HEK293 (cell line): Measurements from ENCODE around the gene TBC1D14.

Source experiments
- CTCF ChIA-PET: fragments of 350-600 bp; formaldehyde crosslinking; extraction: SDS; loops from one replicate; lab custom pipeline; 2021; ENCODE audit warnings: antibody characterized with exemption; lab: Yijun Ruan, JAX
- POLR2A ChIA-PET: fragments of 300-600 bp; formaldehyde crosslinking; extraction: SDS; loops from one replicate; lab custom pipeline; 2020; ENCODE audit warnings: antibody characterized with exemption, inconsistent platforms; lab: Yijun Ruan, JAX
- H3K27ac ChIP-seq: fragments of 200-500 bp; sonication (Bioruptor generic); 2 replicates; pipeline ENCODE4 v1.5.1; 2014; ENCODE audit warnings: low read depth, low read length, control low read depth, inconsistent platforms; ENCODE audit errors: extremely low read depth
- H3K36me3 ChIP-seq, 2 experiments: fragments of 200-500 bp in 1 of 2; sonication (Bioruptor generic) in 1 of 2; 1 replicate in 1 of 2; 2 replicates in 1 of 2; pipeline ENCODE4 v1.5.1; 2014 to 2017; ENCODE audit warnings: inconsistent platforms in 2 of 2, low read length in 2 of 2; ENCODE audit not compliant: control insufficient read depth in 2 of 2, insufficient read depth in 1 of 2
- H3K4me1 ChIP-seq: fragments of 200-500 bp; sonication (Bioruptor generic); 2 replicates; pipeline ENCODE4 v1.5.1; 2014; ENCODE audit warnings: mild to moderate bottlenecking, low read length, inconsistent platforms; ENCODE audit not compliant: control insufficient read depth, insufficient read depth
- H3K4me3 ChIP-seq: 2 replicates; pipeline ENCODE4 v1.5.1; 2011; ENCODE audit warnings: low read depth, mild to moderate bottlenecking, control low read depth, low read length, moderate library complexity
- H3K9me3 ChIP-seq: fragments of 200-500 bp; sonication (Bioruptor generic); 2 replicates; pipeline ENCODE4 v1.5.1; 2014; ENCODE audit warnings: low read depth, low read length, inconsistent platforms; ENCODE audit not compliant: control insufficient read depth, insufficient read depth
- BCL6B ChIP-seq: fragments of 450-650 bp; formaldehyde crosslinking; IDR thresholded peaks from 2 replicates; pipeline ENCODE4 v1.5.1; 2017; ENCODE audit warnings: missing biosample characterization, missing genetic modification characterization
- HOXA7 ChIP-seq: sonication (generic); formaldehyde crosslinking; IDR thresholded peaks from 2 replicates; pipeline ENCODE4 v1.8.1; 2022; ENCODE audit warnings: missing genetic modification reagents, borderline replicate concordance
- IKZF3 ChIP-seq: fragments of 450-650 bp; IDR thresholded peaks from 2 replicates; pipeline ENCODE4 v1.5.0; 2018; ENCODE audit warnings: missing biosample characterization, mild to moderate bottlenecking, missing genetic modification characterization, moderate library complexity
- MEIS1 ChIP-seq: sonication (generic); formaldehyde crosslinking; IDR thresholded peaks from 2 replicates; pipeline ENCODE4 v1.8.1; 2022; ENCODE audit warnings: missing genetic modification reagents, mild to moderate bottlenecking, borderline replicate concordance
- REPIN1 ChIP-seq: fragments of 450-650 bp; formaldehyde crosslinking; IDR thresholded peaks from 2 replicates; pipeline ENCODE4 v1.5.1; 2017; ENCODE audit warnings: missing biosample characterization, missing genetic modification characterization, low read depth
- SCRT1 ChIP-seq: fragments of 450-650 bp; formaldehyde crosslinking; IDR thresholded peaks from 2 replicates; pipeline ENCODE4 v1.5.1; 2016; ENCODE audit warnings: missing biosample characterization, missing genetic modification characterization, borderline replicate concordance
- SETDB1 ChIP-seq: IDR thresholded peaks from one replicate; pipeline ENCODE4 v1.6.1; 2017; ENCODE audit warnings: mild to moderate bottlenecking, low read length, moderate library complexity, mixed read lengths; ENCODE audit not compliant: insufficient read length
- ZBTB1 ChIP-seq: fragments of 450-650 bp; formaldehyde crosslinking; IDR thresholded peaks from 2 replicates; pipeline ENCODE4 v1.5.1; 2016; ENCODE audit warnings: missing biosample characterization, missing genetic modification characterization
- ZBTB20 ChIP-seq: fragments of 450-650 bp; formaldehyde crosslinking; IDR thresholded peaks from 2 replicates; pipeline ENCODE4 v1.5.1; 2016; ENCODE audit warnings: missing biosample characterization, missing genetic modification characterization
- ZBTB48 ChIP-seq: fragments of 450-650 bp; formaldehyde crosslinking; IDR thresholded peaks from 2 replicates; pipeline ENCODE4 v1.5.1; 2016; ENCODE audit warnings: missing biosample characterization, missing genetic modification characterization
- ZBTB8A ChIP-seq: fragments of 450-650 bp; formaldehyde crosslinking; IDR thresholded peaks from 2 replicates; pipeline ENCODE4 v1.5.1; 2016; ENCODE audit warnings: missing biosample characterization, missing genetic modification characterization
- ZFP41 ChIP-seq: fragments of 450-650 bp; formaldehyde crosslinking; IDR thresholded peaks from 2 replicates; pipeline ENCODE4 v1.5.1; 2016; ENCODE audit warnings: missing biosample characterization, missing genetic modification characterization, borderline replicate concordance
- ZNF214 ChIP-seq: fragments of 450-650 bp; formaldehyde crosslinking; IDR thresholded peaks from 2 replicates; pipeline ENCODE4 v1.5.1; 2017; ENCODE audit warnings: missing biosample characterization, mild to moderate bottlenecking, missing genetic modification characterization, borderline replicate concordance
- ZNF223 ChIP-seq: fragments of 450-650 bp; formaldehyde crosslinking; IDR thresholded peaks from 2 replicates; pipeline ENCODE4 v1.5.1; 2016; ENCODE audit warnings: missing biosample characterization, missing genetic modification characterization
- ZNF449 ChIP-seq: fragments of 450-650 bp; formaldehyde crosslinking; IDR thresholded peaks from 2 replicates; pipeline ENCODE4 v1.5.1; 2017; ENCODE audit warnings: missing biosample characterization, mild to moderate bottlenecking, missing genetic modification characterization, moderate library complexity
- ZNF514 ChIP-seq: fragments of 450-650 bp; formaldehyde crosslinking; IDR thresholded peaks from 2 replicates; pipeline ENCODE4 v1.5.1; 2016; ENCODE audit warnings: missing biosample characterization, missing genetic modification characterization
- ZNF518A ChIP-seq: fragments of 450-650 bp; formaldehyde crosslinking; conservative IDR thresholded peaks from 2 replicates; pipeline ENCODE4 v1.5.1; 2016; ENCODE audit warnings: low read depth, missing biosample characterization, missing genetic modification characterization
- ZNF549 ChIP-seq: fragments of 450-650 bp; IDR thresholded peaks from 2 replicates; pipeline ENCODE4 v1.5.1; 2018; ENCODE audit warnings: missing biosample characterization, missing genetic modification characterization, mild to moderate bottlenecking, inconsistent platforms, moderate library complexity
- ZNF596 ChIP-seq: fragments of 450-650 bp; IDR thresholded peaks from 2 replicates; pipeline ENCODE4 v1.5.0; 2018; ENCODE audit warnings: missing biosample characterization, mild to moderate bottlenecking, missing genetic modification characterization, moderate library complexity
- ZNF645 ChIP-seq: fragments of 450-650 bp; formaldehyde crosslinking; IDR thresholded peaks from 2 replicates; pipeline ENCODE4; 2016; ENCODE audit warnings: missing biosample characterization, missing genetic modification characterization
- ZNF660 ChIP-seq: fragments of 450-650 bp; IDR thresholded peaks from 2 replicates; pipeline ENCODE4 v1.5.1; 2018; ENCODE audit warnings: missing biosample characterization, mild to moderate bottlenecking, missing genetic modification characterization
- ZNF76 ChIP-seq: fragments of 450-650 bp; formaldehyde crosslinking; IDR thresholded peaks from 2 replicates; pipeline ENCODE4; 2016; ENCODE audit warnings: low read depth, missing biosample characterization, missing genetic modification characterization, borderline replicate concordance
- ZNF768 ChIP-seq: fragments of 450-650 bp; formaldehyde crosslinking; IDR thresholded peaks from 2 replicates; pipeline ENCODE4 v1.5.1; 2018; ENCODE audit warnings: missing biosample characterization, mild to moderate bottlenecking, missing genetic modification characterization
- ZSCAN23 ChIP-seq: fragments of 450-650 bp; formaldehyde crosslinking; IDR thresholded peaks from 2 replicates; pipeline ENCODE4 v1.5.1; 2016; ENCODE audit warnings: missing biosample characterization, missing genetic modification characterization
- ZXDB ChIP-seq: fragments of 450-650 bp; formaldehyde crosslinking; IDR thresholded peaks from 2 replicates; pipeline ENCODE4 v1.5.1; 2016; ENCODE audit warnings: missing biosample characterization, missing genetic modification characterization

The TBC1D14 gene

GRCh38 chr4:6912441-6912840 lies 2.8 kb downstream of the TBC1D14 start:
- Histone ChIP-seq H3K27ac (no peak overlapping the region), H3K9me3 (no peaks in the 10 kb centered on the region), H3K36me3 (no peaks in the 10 kb centered on the region), H3K4me1 (no peaks in the 10 kb centered on the region), H3K4me3 (no peak overlapping the region)
- ChIA-PET CTCF (interaction anchor here (0.7 kb wide), 1 partner anchor 62 kb away, joined by 3 read pairs; no protein-coding TSS in a partner anchor), POLR2A (no interaction called here)
- TF ChIP-seq ZBTB20 (tag by site-specific recombination) (no peak), ZNF214 (no peak), ZNF514 (tag by site-specific recombination) (no peak), ZBTB8A (tag by site-specific recombination) (no peak), IKZF3 (no peak), ZSCAN23 (tag by site-specific recombination) (no peak), HOXA7 (CRISPR knock-in tag) (no peak), ZNF645 (tag by site-specific recombination) (no peak), REPIN1 (tag by site-specific recombination) (no peak), SCRT1 (tag by site-specific recombination) (no peak), SETDB1 (no peak), ZBTB48 (tag by site-specific recombination) (no peak), ZXDB (tag by site-specific recombination) (no peak), ZFP41 (no peak)

- CTCF ChIA-PET = interaction anchor here (0.6 to 0.7 kb wide), 3 partner anchors 9 to 197 kb away, joined by 3 to 4 read pairs (median 3); no protein-coding TSS in a partner anchor
- Histone ChIP-seq H3K4me3 (no peak overlapping the region), H3K27ac (no peak overlapping the region), H3K9me3 (no peaks in the 10 kb centered on the region), H3K36me3 (no peaks in the 10 kb centered on the region), H3K4me1 (peaks cover 6% of the 10 kb centered on the region)
- TF ChIP-seq ZXDB (tag by site-specific recombination) (no peak), ZNF549 (tag by site-specific recombination) (no peak), ZBTB1 (no peak), ZNF768 (0 out of 2 replicates have a peak, but pooled peaks have one; percentile 48)
- POLR2A ChIA-PET = interaction anchor here (0.6 kb wide), 1 partner anchor 91 kb away, joined by 3 read pairs; no protein-coding TSS in a partner anchor
Observed at GRCh38 chr4:6913350-6913905, 3.8 kb downstream of the TBC1D14 start.

- no peaks in the 10 kb centered on the region for H3K9me3 ChIP-seq
- ChIA-PET POLR2A (no interaction called here), CTCF (no interaction called here)
- H3K4me1 ChIP-seq = peaks cover 6% of the 10 kb centered on the region
- H3K4me3 ChIP-seq = no peak overlapping the region
- no peaks in the 10 kb centered on the region for H3K36me3 ChIP-seq
- H3K27ac ChIP-seq = no peak overlapping the region
- TF ChIP-seq BCL6B (tag by site-specific recombination) (no peak), ZNF223 (tag by site-specific recombination) (no peak), ZNF660 (no peak), ZNF76 (tag by site-specific recombination) (no peak), ZNF596 (tag by site-specific recombination) (no peak), ZNF518A (tag by site-specific recombination) (no peak), MEIS1 (CRISPR knock-in tag) (no peak), ZNF449 (no peak)
Observed at GRCh38 chr4:6914448-6914847, 4.8 kb downstream of the TBC1D14 start.
